ENCODE data around the gene TTC29.

Gene TTC29

GRCh38 chr4:146972036-146972435 lies 26.4 kb upstream of the TTC29 start:
- no peak overlapping the region for H3K27ac ChIP-seq (ENCODE audit: low read depth, low read length, poor library complexity, severe bottlenecking)

GRCh38 chr4:146969126-146969525 lies 23.5 kb upstream of the TTC29 start:
- no peak overlapping the region for H3K4me2 ChIP-seq (ENCODE audit: low read length)
- no peak overlapping the region for H2AFZ ChIP-seq (ENCODE audit: low read length)
- H3K4me1 ChIP-seq (ENCODE audit: insufficient read depth, low read length, severe bottlenecking) = no peaks in the 10 kb centered on the region
- H3K4me3 ChIP-seq (ENCODE audit: low read depth, low read length, poor library complexity, severe bottlenecking) = no peak overlapping the region
- H3K9me3 ChIP-seq (ENCODE audit: low read length) = no peaks in the 10 kb centered on the region
- H3K27me3 ChIP-seq (ENCODE audit: insufficient read depth, low read length) = no peaks in the 10 kb centered on the region
- no peaks in the 10 kb centered on the region for H3K9me2 ChIP-seq (ENCODE audit: low read depth, low read length)
- TF ChIP-seq CTCF (IDR thresholded peaks at IDR 0.05; ENCODE audit: low read length) = no peak
- TF ChIP-seq EZH2 (IDR thresholded peaks at IDR 0.05; ENCODE audit: borderline replicate concordance, low read length) = no peak
- H3K36me3 ChIP-seq (ENCODE audit: insufficient read depth, low read length) = no peaks in the 10 kb centered on the region
- H3K79me2 ChIP-seq (ENCODE audit: insufficient read depth, low read length) = no peaks in the 10 kb centered on the region
- no peaks in the 10 kb centered on the region for H4K20me1 ChIP-seq (ENCODE audit: insufficient read depth, low read length)
- no peaks in the 10 kb centered on the region for H3F3A ChIP-seq (ENCODE audit: insufficient read depth, low read length)
- no peak overlapping the region for H3K27ac ChIP-seq (ENCODE audit: low read depth, low read length, poor library complexity, severe bottlenecking)
- H3K9ac ChIP-seq (ENCODE audit: low read length) = no peak overlapping the region

More at GRCh38 chr4:146972036-146972435, 26.4 kb upstream of the TTC29 start:
- no peaks in the 10 kb centered on the region for H3K9me2 ChIP-seq (ENCODE audit: low read depth, low read length)
- H3K4me2 ChIP-seq (ENCODE audit: low read length) = no peak overlapping the region
- no peaks in the 10 kb centered on the region for H3K27me3 ChIP-seq (ENCODE audit: insufficient read depth, low read length)
- H3K4me1 ChIP-seq (ENCODE audit: insufficient read depth, low read length, severe bottlenecking) = no peaks in the 10 kb centered on the region
- no peak overlapping the region for H2AFZ ChIP-seq (ENCODE audit: low read length)
- no peak overlapping the region for H3K9ac ChIP-seq (ENCODE audit: low read length)
- no peaks in the 10 kb centered on the region for H3K79me2 ChIP-seq (ENCODE audit: insufficient read depth, low read length)
- no peaks in the 10 kb centered on the region for H3K9me3 ChIP-seq (ENCODE audit: low read length)
- H4K20me1 ChIP-seq (ENCODE audit: insufficient read depth, low read length) = no peaks in the 10 kb centered on the region
- no peaks in the 10 kb centered on the region for H3K36me3 ChIP-seq (ENCODE audit: insufficient read depth, low read length)
- no peaks in the 10 kb centered on the region for H3F3A ChIP-seq (ENCODE audit: insufficient read depth, low read length)
- no peak overlapping the region for H3K4me3 ChIP-seq (ENCODE audit: low read depth, low read length, poor library complexity, severe bottlenecking)
- TF ChIP-seq EZH2 (IDR thresholded peaks at IDR 0.05; ENCODE audit: borderline replicate concordance, low read length) (no peak), CTCF (IDR thresholded peaks at IDR 0.05; ENCODE audit: low read length) (no peak)

- Histone ChIP-seq H3K4me2 (ENCODE audit: low read length) (no peak overlapping the region), H2AFZ (ENCODE audit: low read length) (no peak overlapping the region)
These were observed 15.0 kb upstream of the TTC29 start for GRCh38 chr4:146960634-146961033.

More at GRCh38 chr4:146960634-146961033, 15.0 kb upstream of the TTC29 start:
- no peaks in the 10 kb centered on the region for H3K9me3 ChIP-seq (ENCODE audit: low read length)
- no peaks in the 10 kb centered on the region for H3K4me1 ChIP-seq (ENCODE audit: insufficient read depth, low read length, severe bottlenecking)
- no peaks in the 10 kb centered on the region for H3K79me2 ChIP-seq (ENCODE audit: insufficient read depth, low read length)
- no peaks in the 10 kb centered on the region for H3K27me3 ChIP-seq (ENCODE audit: insufficient read depth, low read length)
- no peaks in the 10 kb centered on the region for H3K9me2 ChIP-seq (ENCODE audit: low read depth, low read length)
- no peak overlapping the region for H3K27ac ChIP-seq (ENCODE audit: low read depth, low read length, poor library complexity, severe bottlenecking)
- H4K20me1 ChIP-seq (ENCODE audit: insufficient read depth, low read length) = no peaks in the 10 kb centered on the region
- no peak overlapping the region for H3K4me3 ChIP-seq (ENCODE audit: low read depth, low read length, poor library complexity, severe bottlenecking)
- no peaks in the 10 kb centered on the region for H3K36me3 ChIP-seq (ENCODE audit: insufficient read depth, low read length)
- H3K9ac ChIP-seq (ENCODE audit: low read length) = no peak overlapping the region
- no peaks in the 10 kb centered on the region for H3F3A ChIP-seq (ENCODE audit: insufficient read depth, low read length)
- TF ChIP-seq EZH2 (IDR thresholded peaks at IDR 0.05; ENCODE audit: borderline replicate concordance, low read length) = no peak
- TF ChIP-seq CTCF (IDR thresholded peaks at IDR 0.05; ENCODE audit: low read length) = no peak
